Liver (tissue), 9 donors: Measurements from ENCODE around the gene ZBTB38. TPM values are rescaled to one million over a fixed set of nuclear protein-coding genes. Genes with fewer than 3 reads are reported as not detected.

ENCODE experiments used
- DNase-seq: peaks from one replicate; pipeline ENCODE4 v3.0.0-alpha.2; 2017; ENCODE audit warnings: low spot score
- H3K27ac ChIP-seq, 2 donors: one replicate each; pipeline ENCODE4 v1.7.0; 2013; ENCODE audit warnings: inconsistent platforms in 2 of 2, low read length in 2 of 2, control low read depth in 1 of 2, low read depth in 1 of 2, mild to moderate bottlenecking in 1 of 2
- H3K27me3 ChIP-seq, 4 donors: one replicate each; pipeline versions ENCODE4 v1.6.1 to v1.7.0; 2013; ENCODE audit warnings: low read length in 3 of 4, inconsistent platforms in 1 of 4, mild to moderate bottlenecking in 1 of 4, moderate library complexity in 1 of 4; ENCODE audit not compliant: control insufficient read depth in 4 of 4, insufficient read depth in 4 of 4
- H3K36me3 ChIP-seq, 4 donors: one replicate each; pipeline versions ENCODE4 v1.6.1 to v1.7.0; 2013; ENCODE audit warnings: low read length in 3 of 4, mild to moderate bottlenecking in 3 of 4, low read depth in 1 of 4, moderate library complexity in 1 of 4; ENCODE audit not compliant: control insufficient read depth in 4 of 4, insufficient read depth in 3 of 4
- H3K4me1 ChIP-seq, 4 donors: one replicate each; pipeline versions ENCODE4 v1.6.1 to v1.7.0; 2013; ENCODE audit warnings: low read length in 3 of 4, mild to moderate bottlenecking in 3 of 4, moderate library complexity in 1 of 4; ENCODE audit not compliant: control insufficient read depth in 4 of 4, insufficient read depth in 4 of 4
- H3K4me3 ChIP-seq, 3 donors: one replicate each; pipeline versions ENCODE4 v1.6.1 to v1.7.0; 2013; ENCODE audit warnings: low read length in 3 of 3, control low read depth in 1 of 3, low read depth in 1 of 3, mild to moderate bottlenecking in 1 of 3
- H3K9ac ChIP-seq, 2 donors: one replicate each; pipeline ENCODE4 v1.7.0; 2013; ENCODE audit warnings: low read length in 2 of 2, mild to moderate bottlenecking in 2 of 2, moderate library complexity in 2 of 2, control low read depth in 1 of 2, low read depth in 1 of 2
- H3K9me3 ChIP-seq, 4 donors: one replicate each; pipeline versions ENCODE4 v1.6.1 to v1.7.0; 2013; ENCODE audit warnings: low read length in 3 of 4; ENCODE audit not compliant: control insufficient read depth in 4 of 4
- ATF3 ChIP-seq: IDR thresholded peaks from 2 replicates; pipeline ENCODE4 v1.6.1; 2016; ENCODE audit warnings: antibody characterized with exemption
- CTCF ChIP-seq: fragments of 150-350 bp; IDR thresholded peaks from 2 replicates; pipeline ENCODE4 v1.5.1; 2017; ENCODE audit warnings: improper control_type of control experiment, low read depth, low read length; ENCODE audit not compliant: missing input control
- EGR1 ChIP-seq, 2 donors: IDR thresholded peaks; 2 replicates each; pipeline ENCODE4 v1.6.1; 2016 to 2018; ENCODE audit warnings: antibody characterized with exemption in 2 of 2, low read depth in 2 of 2
- FOXA1 ChIP-seq: IDR thresholded peaks from 2 replicates; pipeline ENCODE4 v1.6.1; 2016; ENCODE audit warnings: antibody characterized with exemption
- FOXA2 ChIP-seq: IDR thresholded peaks from 2 replicates; pipeline ENCODE4 v1.6.1; 2016; ENCODE audit warnings: antibody characterized with exemption
- GABPA ChIP-seq, 2 donors: IDR thresholded peaks in 1 of 2; conservative IDR thresholded peaks in 1 of 2; 2 replicates each; pipeline ENCODE4 v1.6.1; 2016; ENCODE audit warnings: antibody characterized with exemption in 2 of 2, mild to moderate bottlenecking in 1 of 2, moderate library complexity in 1 of 2
- HNF4A ChIP-seq, 2 donors: conservative IDR thresholded peaks; 2 replicates each; pipeline ENCODE4 v1.6.1; 2016; ENCODE audit warnings: antibody characterized with exemption in 2 of 2, mild to moderate bottlenecking in 2 of 2
- HNF4G ChIP-seq: IDR thresholded peaks from 2 replicates; pipeline ENCODE4 v1.6.1; 2016; ENCODE audit warnings: antibody characterized with exemption
- JUND ChIP-seq, 2 donors: IDR thresholded peaks; 2 replicates each; pipeline ENCODE4 v1.6.1; 2016; ENCODE audit warnings: antibody characterized with exemption in 2 of 2
- MAX ChIP-seq: IDR thresholded peaks from 2 replicates; pipeline ENCODE4 v1.6.1; 2016; ENCODE audit warnings: antibody characterized with exemption
- NR2F2 ChIP-seq: IDR thresholded peaks from 2 replicates; pipeline ENCODE4 v1.6.1; 2016; ENCODE audit warnings: antibody characterized with exemption
- RAD21 ChIP-seq, 2 donors: IDR thresholded peaks; 2 replicates each; pipeline ENCODE4 v1.6.1; 2016; ENCODE audit warnings: antibody characterized with exemption in 2 of 2, mild to moderate bottlenecking in 2 of 2
- REST ChIP-seq: IDR thresholded peaks from 2 replicates; pipeline ENCODE4 v1.6.1; 2016; ENCODE audit warnings: antibody characterized with exemption, mild to moderate bottlenecking
- RXRA ChIP-seq, 2 donors: IDR thresholded peaks; 2 replicates each; pipeline ENCODE4 v1.6.1; 2017 to 2018; ENCODE audit warnings: antibody characterized with exemption in 2 of 2, mild to moderate bottlenecking in 1 of 2
- SP1 ChIP-seq: IDR thresholded peaks from 2 replicates; pipeline ENCODE4 v1.6.1; 2018; ENCODE audit warnings: antibody characterized with exemption, mild to moderate bottlenecking
- TAF1 ChIP-seq: conservative IDR thresholded peaks from 2 replicates; pipeline ENCODE4 v1.6.1; 2016; ENCODE audit warnings: antibody characterized with exemption, mild to moderate bottlenecking
- YY1 ChIP-seq: IDR thresholded peaks from 2 replicates; pipeline ENCODE4 v1.6.1; 2016; ENCODE audit warnings: antibody characterized with exemption, mild to moderate bottlenecking
- ZBTB33 ChIP-seq: IDR thresholded peaks from 2 replicates; pipeline ENCODE4 v1.6.1; 2016; ENCODE audit warnings: antibody characterized with exemption
- WGBS: extraction: QIAGEN DNeasy Blood & Tissue Kit; methylation state at CpG from one replicate; pipeline ENCODE4 v1.1.7; 2013; 5-methylcytosine and 5-hydroxymethylcytosine counted together
- polyA plus RNA-seq, 2 donors: library from polyadenylated mRNA; stranded (reverse) in 1 of 2; unstranded in 1 of 2; fragments of 200-250 nt in 1 of 2; fragments of >200 nt in 1 of 2; fragmentation: Nextera tagmentation in 1 of 2; extraction: Ambion mirVana in 1 of 2; gene quantifications; one replicate each; pipeline versions ENCODE4 v1.2.1 to v1.2.3, GENCODE V29; 2013 to 2015
- total RNA-seq, 2 donors: library from RNA; depleted of rRNA; stranded (reverse); fragments of >200 nt; gene quantifications; one replicate each; pipeline ENCODE4 v1.2.3, GENCODE V29; 2014
- donor health status: healthy.
- donor health status: healthy.
- donor health status: healthy.
- donor health status: healthy.
- donor health status: healthy.

Gene ZBTB38
- total and polyA plus RNA-seq, 4 donors = 9.5 to 57.3 (median 19.5) TPM

GRCh38 chr3:141337523-141337854 is 30.8 kb upstream of the ZBTB38 start:
- no peak for DNase-seq
- no peaks in the 10 kb centered on the region for H3K9me3 ChIP-seq
- 91% methylated on average over 1 of the region's 1 CpG for WGBS
- no peak overlapping the region for H3K27ac ChIP-seq
- no peak overlapping the region for H3K9ac ChIP-seq
- no peak overlapping the region for H3K4me3 ChIP-seq
- H3K4me1 ChIP-seq = peaks cover 0 to 12% (median 3%) of the 10 kb centered on the region in 4 donors
- no peaks in the 10 kb centered on the region for H3K27me3 ChIP-seq
- H3K36me3 ChIP-seq = no peaks in the 10 kb centered on the region
- TF ChIP-seq JUND (IDR thresholded peaks at IDR 0.05) (no peak), HNF4G (no peak), FOXA2 (no peak), NR2F2 (no peak), EGR1 (IDR thresholded peaks at IDR 0.05; ENCODE audit: low read depth in 2 of 2) (no peak)

GRCh38 chr3:141337991-141338390 is 30.3 kb upstream of the ZBTB38 start:
- H3K4me1 ChIP-seq = peaks cover 0 to 14% (median 3%) of the 10 kb centered on the region in 4 donors
- H3K36me3 ChIP-seq = no peaks in the 10 kb centered on the region
- WGBS = 96% methylated on average over 2 of the region's 2 CpGs
- no peaks in the 10 kb centered on the region for H3K9me3 ChIP-seq
- no peak for DNase-seq
- no peak overlapping the region for H3K27ac ChIP-seq
- no peaks in the 10 kb centered on the region for H3K27me3 ChIP-seq
- no peak for TF ChIP-seq ZBTB33
- TF ChIP-seq REST = no peak
- TF ChIP-seq MAX = no peak
- TF ChIP-seq HNF4G = no peak
- TF ChIP-seq SP1 = no peak
- no peak for TF ChIP-seq ATF3
- TF ChIP-seq NR2F2 = no peak
- TF ChIP-seq YY1 = no peak
- TF ChIP-seq GABPA (IDR thresholded peaks at IDR 0.05 in 1 of 2, conservative IDR thresholded peaks at IDR 0.05 in 1 of 2) = no peak
- no peak for TF ChIP-seq RAD21 (IDR thresholded peaks at IDR 0.05)
- TF ChIP-seq FOXA1 = no peak
- no peak for TF ChIP-seq RXRA (IDR thresholded peaks at IDR 0.05)
- TF ChIP-seq CTCF = no peak
- no peak for TF ChIP-seq EGR1 (IDR thresholded peaks at IDR 0.05; ENCODE audit: low read depth in 2 of 2)
- no peak for TF ChIP-seq FOXA2
- TF ChIP-seq JUND (IDR thresholded peaks at IDR 0.05) = no peak
- TF ChIP-seq TAF1 = no peak
- TF ChIP-seq HNF4A (conservative IDR thresholded peaks at IDR 0.05) = no peak
- H3K9ac ChIP-seq = no peak overlapping the region
- H3K4me3 ChIP-seq = no peak overlapping the region
